MCF 10A (cell line): ENCODE data around the gene CYTH1. TPM values are rescaled to one million over a fixed set of nuclear protein-coding genes. Genes with fewer than 3 reads are reported as not detected.

ENCODE experiments used
- Bru-seq: library from RNA; stranded (reverse); fragments of 400-500 nt; gene quantifications from one replicate; lab custom pipeline; 2021; lab: Mats Ljungman, UMichigan
- BruChase-seq, 2 experiments: library from RNA; stranded (reverse); fragments of 400-500 nt; gene quantifications; one replicate each; lab custom pipeline; 2021; lab: Mats Ljungman, UMichigan
- BruUV-seq: library from RNA; stranded (reverse); fragments of 400-500 nt; replicated peaks from 2 replicates; lab custom pipeline; 2021; lab: Mats Ljungman, UMichigan
- CTCF ChIA-PET: fragments of 300-600 bp; sonication (Branson Sonifier 250); formaldehyde crosslinking; extraction: SDS; loops from one replicate; lab custom pipeline; 2021; ENCODE audit warnings: antibody characterized with exemption, inconsistent platforms; lab: Yijun Ruan, JAX
- POLR2A ChIA-PET: fragments of 300-600, 350-650 bp; sonication (Branson Sonifier 250); formaldehyde crosslinking; extraction: SDS; loops from one replicate; lab custom pipeline; 2020; ENCODE audit warnings: antibody characterized with exemption, inconsistent platforms; lab: Yijun Ruan, JAX
- DNase-seq: peaks from one replicate; pipeline ENCODE4 v3.0.0-alpha.2; 2018; ENCODE audit not compliant: unreplicated experiment
- H3K27ac Mint-ChIP-seq: one replicate; pipeline ENCODE4 v1.8.0; 2022; ENCODE audit warnings: mild to moderate bottlenecking, low read depth, mixed read lengths; ENCODE audit not compliant: unreplicated experiment
- H3K27me3 Mint-ChIP-seq: one replicate; pipeline ENCODE4 v1.8.0; 2022; ENCODE audit warnings: mixed read lengths; ENCODE audit not compliant: insufficient read depth, unreplicated experiment
- H3K36me3 Mint-ChIP-seq: one replicate; pipeline ENCODE4 v1.8.0; 2022; ENCODE audit warnings: mild to moderate bottlenecking, moderate library complexity, mixed read lengths; ENCODE audit not compliant: insufficient read depth, unreplicated experiment
- H3K4me1 Mint-ChIP-seq: one replicate; pipeline ENCODE4 v1.8.0; 2022; ENCODE audit warnings: mixed read lengths; ENCODE audit not compliant: insufficient read depth, unreplicated experiment
- H3K4me3 Mint-ChIP-seq: one replicate; pipeline ENCODE4 v1.8.0; 2022; ENCODE audit warnings: mild to moderate bottlenecking, moderate library complexity, mixed read lengths; ENCODE audit not compliant: unreplicated experiment
- H3K9me3 Mint-ChIP-seq: one replicate; pipeline ENCODE4 v1.8.0; 2022; ENCODE audit warnings: mixed read lengths; ENCODE audit not compliant: unreplicated experiment
- CTCF ChIP-seq: fragments of 200-600 bp; IDR thresholded peaks from one replicate; pipeline ENCODE4 v1.8.0; 2022; ENCODE audit warnings: antibody characterized with exemption, mild to moderate bottlenecking; ENCODE audit not compliant: unreplicated experiment
- intact Hi-C: fragments of 100-400 bp; cut with micrococcal nuclease; formaldehyde crosslinking; loops from 2 replicates; pipeline ENCODE4 v1.14.1; 2022
- long read RNA-seq: library from polyadenylated mRNA; stranded (forward); transcript quantifications from one replicate; pipeline ENCODE4 v2.0.0, GENCODE V29; 2022
- total RNA-seq: library from RNA; stranded (reverse); gene quantifications from 2 replicates; pipeline ENCODE4 v1.2.3, GENCODE V29; 2022

CYTH1 gene
- 32.8 and 38.5 TPM in 2 replicates for total RNA-seq
- percentile 68 among the genes with signal in this experiment for Bru-seq, nascent RNA
- percentile 70 among the genes with signal in this experiment for BruChase-seq, experiment 1, labeled RNA remaining after a 6-hour chase
- BruChase-seq, experiment 2, labeled RNA remaining after a 2-hour chase = percentile 73 among the genes with signal in this experiment
- long read RNA-seq, full-length matches to known transcripts = 21 of 37 reads
- long read RNA-seq, partial matches to known transcripts = 9 of 37 reads
- long read RNA-seq, other reads (novel, unspliced or antisense) = 7 of 37 reads

- no peaks in the 10 kb centered on the region for H3K9me3 Mint-ChIP-seq
- no peak for TF ChIP-seq CTCF
- BruUV-seq = no TSS peak
- peak within 1 kb of the TSS; percentile 79 for H3K4me3 Mint-ChIP-seq
- H3K27ac Mint-ChIP-seq = peak within 1 kb of the TSS; percentile 87
- ChIA-PET CTCF (no interaction called here), POLR2A (interaction anchor here (1.1 to 2.0 kb wide), 5 partner anchors 10 to 73 kb away, joined by 4 to 14 read pairs (median 7); no protein-coding TSS in a partner anchor)
- DNase-seq = no peak
- no peaks in the 10 kb centered on the region for H3K27me3 Mint-ChIP-seq
- peaks cover 13% of the 10 kb centered on the region for H3K4me1 Mint-ChIP-seq
- H3K36me3 Mint-ChIP-seq = no peaks in the 10 kb centered on the region
- intact Hi-C loops = no loop called here
Observed at GRCh38 chr17:78781893-78782304, at the start of gene CYTH1. Gene CYTH1 (minus strand): TSS chr17:78782273. CDS start chr17:78782223, 50 bp downstream.

- H3K27ac Mint-ChIP-seq = no peak overlapping the region
- H3K27me3 Mint-ChIP-seq = no peaks in the 10 kb centered on the region
- H3K36me3 Mint-ChIP-seq = peaks cover 80% of the 10 kb centered on the region
- ChIA-PET POLR2A (interaction anchor here (1.3 kb wide), 1 partner anchor 11 kb away, joined by 4 read pairs; the partner anchor contains the start of gene USP36), CTCF (interaction anchor here (0.6 to 0.9 kb wide), 2 partner anchors 73 to 89 kb away, joined by 3 to 4 read pairs; no protein-coding TSS in a partner anchor)
- no peak overlapping the region for H3K4me3 Mint-ChIP-seq
- intact Hi-C loops = no loop called here
- no peak for DNase-seq
- BruUV-seq = no TSS peak
- no peaks in the 10 kb centered on the region for H3K9me3 Mint-ChIP-seq
- no peak for TF ChIP-seq CTCF
- no peaks in the 10 kb centered on the region for H3K4me1 Mint-ChIP-seq
Observed at GRCh38 chr17:78829477-78829876, 47.4 kb upstream of the CYTH1 start.

GRCh38 chr17:78828470-78829185 is 46.6 kb upstream of the CYTH1 start:
- DNase-seq = peak; percentile 50
- POLR2A ChIA-PET = interaction anchor here (1.2 kb wide), 1 partner anchor 10 kb away, joined by 4 read pairs; no protein-coding TSS in a partner anchor
- Mint-ChIP-seq H3K9me3 (no peaks in the 10 kb centered on the region), H3K4me1 (peaks cover 5% of the 10 kb centered on the region), H3K27me3 (no peaks in the 10 kb centered on the region), H3K27ac (no peak overlapping the region), H3K4me3 (no peak overlapping the region), H3K36me3 (peaks cover 80% of the 10 kb centered on the region)
- CTCF ChIA-PET = interaction anchor here (0.9 kb wide), 1 partner anchor 74 kb away, joined by 4 read pairs; no protein-coding TSS in a partner anchor
- no TSS peak for BruUV-seq
- peak; percentile 23 for TF ChIP-seq CTCF
- intact Hi-C loops = no loop called here
